Upper lobe of left lung (tissue), 6 donors: ENCODE measurements around the gene STK11. TPM values are rescaled to one million over a fixed set of nuclear protein-coding genes. Genes with fewer than 3 reads are reported as not detected.
A peak's percentile ranks its signal among the peaks of the same experiment; 100 is the strongest.

ENCODE experiments used
- ATAC-seq, 2 donors: fragments of 200-7000 bp; cut with Tn5 transposase; one replicate each; pipeline ENCODE4 v1.9.1; 2022; ENCODE audit warnings: mild to moderate bottlenecking in 2 of 2, moderate library complexity in 2 of 2; ENCODE audit not compliant: low FRiP score in 2 of 2
- DNase-seq, 2 donors: peaks; one replicate each; pipeline ENCODE4 v3.0.0-alpha.2; 2019 to 2020
- H3K27ac ChIP-seq, 4 donors: fragments of 200-600 bp; sonication (generic); one replicate each; pipeline ENCODE4 v1.5.1; 2016 to 2019
- H3K27me3 ChIP-seq, 4 donors: fragments of 200-600 bp; sonication (generic); one replicate each; pipeline ENCODE4 v1.5.1; 2017 to 2019
- H3K36me3 ChIP-seq, 4 donors: fragments of 200-600 bp; sonication (generic); one replicate each; pipeline ENCODE4 v1.5.1; 2016 to 2019
- H3K4me1 ChIP-seq, 4 donors: fragments of 200-600 bp; sonication (generic); one replicate each; pipeline ENCODE4 v1.5.1; 2018 to 2019
- H3K4me3 ChIP-seq, 4 donors: fragments of 200-600 bp; sonication (generic); one replicate each; pipeline ENCODE4 v1.5.1; 2017 to 2019; ENCODE audit warnings: mild to moderate bottlenecking in 2 of 4, moderate library complexity in 1 of 4
- H3K9me3 ChIP-seq, 4 donors: fragments of 200-600 bp; sonication (generic); one replicate each; pipeline ENCODE4 v1.5.1; 2018 to 2019
- CTCF ChIP-seq, 6 experiments: fragments of 450-650 bp in 4 of 6; fragments of 200-600 bp in 2 of 6; sonication (generic) in 2 of 6; IDR thresholded peaks; one replicate each; pipeline ENCODE4 v1.5.1; 2016 to 2019; ENCODE audit warnings: antibody characterized with exemption in 6 of 6
- EP300 ChIP-seq, 4 donors: sonication (generic); formaldehyde crosslinking; IDR thresholded peaks; one replicate each; pipeline ENCODE4 v1.5.1; 2017; ENCODE audit warnings: antibody characterized with exemption in 4 of 4, control low read depth in 2 of 4
- POLR2A ChIP-seq, 4 donors: fragments of 450-650 bp; IDR thresholded peaks; one replicate each; pipeline ENCODE4 v1.5.1; 2016 to 2017; ENCODE audit warnings: antibody characterized with exemption in 4 of 4, mild to moderate bottlenecking in 2 of 4
- POLR2AphosphoS5 ChIP-seq, 2 donors: sonication (generic); formaldehyde crosslinking; IDR thresholded peaks; one replicate each; pipeline ENCODE4 v1.5.1; 2017; ENCODE audit warnings: antibody characterized with exemption in 2 of 2
- WGBS, 2 donors: methylation state at CpG; one replicate each; pipeline ENCODE4 v1.1.5; 2017 to 2018; 5-methylcytosine and 5-hydroxymethylcytosine counted together
- total RNA-seq, 6 donors: library from RNA; depleted of rRNA in 4 of 6; stranded (reverse); fragments of >200 nt in 4 of 6; gene quantifications; one replicate each; pipeline versions ENCODE4 v1.1.0 to v1.2.1, GENCODE V29; 2016 to 2021
- donor health status: DM: no; HTN: no; CAD: no; lungs with moderate emphysema.
- donor health status: DM: no; HTN: yes; CAD: no; lungs with severe emphysema.

Gene STK11
- total RNA-seq, 6 donors from 2014 or later: 50.2 to 168 (median 63.2) TPM

- H3K27me3 ChIP-seq: no peaks in the 10 kb centered on the region
- TF ChIP-seq CTCF (IDR thresholded peaks at IDR 0.05) (no peak), POLR2AphosphoS5 (IDR thresholded peaks at IDR 0.05) (peak; percentile 43 to 48), POLR2A (IDR thresholded peaks at IDR 0.05) (peak in 2 of 4 donors; percentile 39 to 73), EP300 (IDR thresholded peaks at IDR 0.05) (peak in 1 of 4 donors; percentile 8)
- peak in 1 of 2 donors; percentile 73 for ATAC-seq
Observed at GRCh38 chr19:1261798-1262622, 56.4 kb downstream of the STK11 start.

DNA sequence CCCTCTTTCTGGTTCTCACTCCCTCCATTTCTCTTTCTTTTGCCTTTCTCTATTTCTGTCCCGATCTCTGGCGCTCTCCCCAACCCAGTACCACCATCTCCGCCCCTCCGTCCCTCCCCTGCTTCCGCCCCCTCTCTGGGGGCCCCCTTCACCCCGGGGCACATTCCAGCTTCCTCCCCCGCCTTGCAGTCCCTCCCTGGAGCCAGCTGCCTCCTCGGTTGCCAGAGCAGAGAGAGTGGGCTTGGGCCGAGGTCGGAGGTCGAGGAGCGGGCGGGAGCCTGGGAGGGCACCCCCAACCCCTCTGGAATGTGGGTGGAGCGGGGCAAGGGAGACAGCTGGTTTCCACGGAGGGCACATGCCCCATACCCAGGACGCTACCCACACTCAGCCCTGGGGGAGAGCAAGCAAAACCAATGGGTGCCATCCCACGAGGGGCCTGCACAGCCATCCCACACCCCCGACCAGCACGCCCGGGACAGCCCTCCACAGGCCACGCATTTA lies 57.1 kb downstream of the STK11 start:
- H3K9me3 ChIP-seq: no peaks in the 10 kb centered on the region
- TF ChIP-seq CTCF (IDR thresholded peaks at IDR 0.05): no peak
- TF ChIP-seq EP300 (IDR thresholded peaks at IDR 0.05): no peak
- TF ChIP-seq POLR2AphosphoS5 (IDR thresholded peaks at IDR 0.05): no peak
- TF ChIP-seq POLR2A (IDR thresholded peaks at IDR 0.05): no peak
- H3K27ac ChIP-seq: peak overlapping the region; percentile 91 to 100 (median 98)
- peaks cover 0 to 15% (median 9%) of the 10 kb centered on the region in 4 donors for H3K36me3 ChIP-seq
- no peaks in the 10 kb centered on the region for H3K27me3 ChIP-seq
- ATAC-seq: no peak
- peaks cover 78 to 94% (median 88%) of the 10 kb centered on the region in 4 donors for H3K4me1 ChIP-seq
- H3K4me3 ChIP-seq: peak overlapping the region in 3 of 4 donors; percentile 5 to 63 (median 62)
- 43 to 47% methylated on average over 13 to 21 of the region's 21 CpGs for WGBS, 2 donors
- peak in 1 of 2 donors; percentile 81 for DNase-seq

More at GRCh38 chr19:1261798-1262622, 56.4 kb downstream of the STK11 start:
- H3K4me1 ChIP-seq: peaks cover 78 to 94% (median 88%) of the 10 kb centered on the region in 4 donors
- peak overlapping the region; percentile 91 to 100 (median 98) for H3K27ac ChIP-seq
- DNase-seq: peak; percentile 93 to 96
- H3K9me3 ChIP-seq: no peaks in the 10 kb centered on the region
- peak overlapping the region; percentile 1 to 63 (median 58) for H3K4me3 ChIP-seq
- H3K36me3 ChIP-seq: peaks cover 2 to 22% (median 16%) of the 10 kb centered on the region in 4 donors
- 21 to 24% methylated on average over 9 to 27 of the region's 28 CpGs for WGBS, 2 donors

GRCh38 chr19:1263188-1263587 lies 57.6 kb downstream of the STK11 start:
- peak in 1 of 2 donors; percentile 33 for DNase-seq
- 84 to 100% methylated on average over 1 to 3 of the region's 5 CpGs for WGBS, 2 donors

More at GRCh38 chr19:1263188-1263587, 57.6 kb downstream of the STK11 start:
- no peak for ATAC-seq
- Histone ChIP-seq H3K27ac (peak overlapping the region; percentile 91 to 100 (median 98)), H3K9me3 (no peaks in the 10 kb centered on the region), H3K36me3 (peaks cover 0 to 10% (median 4%) of the 10 kb centered on the region in 4 donors), H3K4me1 (peaks cover 78 to 94% (median 88%) of the 10 kb centered on the region in 4 donors), H3K27me3 (no peaks in the 10 kb centered on the region), H3K4me3 (no peak overlapping the region)
- TF ChIP-seq POLR2AphosphoS5 (IDR thresholded peaks at IDR 0.05) (no peak), POLR2A (IDR thresholded peaks at IDR 0.05) (no peak), EP300 (IDR thresholded peaks at IDR 0.05) (no peak), CTCF (IDR thresholded peaks at IDR 0.05) (no peak)
